ENCODE data around the gene KLHL29.

The KLHL29 gene

GRCh38 chr2:23564615-23564960 is 179.6 kb downstream of the KLHL29 start:
- CTCF ChIA-PET: no interaction called here
- H3K27ac ChIP-seq: peak overlapping the region; percentile 91
- DNase-seq (ENCODE audit: low spot score): peak; percentile 45
- TF ChIP-seq, protein P1, sequence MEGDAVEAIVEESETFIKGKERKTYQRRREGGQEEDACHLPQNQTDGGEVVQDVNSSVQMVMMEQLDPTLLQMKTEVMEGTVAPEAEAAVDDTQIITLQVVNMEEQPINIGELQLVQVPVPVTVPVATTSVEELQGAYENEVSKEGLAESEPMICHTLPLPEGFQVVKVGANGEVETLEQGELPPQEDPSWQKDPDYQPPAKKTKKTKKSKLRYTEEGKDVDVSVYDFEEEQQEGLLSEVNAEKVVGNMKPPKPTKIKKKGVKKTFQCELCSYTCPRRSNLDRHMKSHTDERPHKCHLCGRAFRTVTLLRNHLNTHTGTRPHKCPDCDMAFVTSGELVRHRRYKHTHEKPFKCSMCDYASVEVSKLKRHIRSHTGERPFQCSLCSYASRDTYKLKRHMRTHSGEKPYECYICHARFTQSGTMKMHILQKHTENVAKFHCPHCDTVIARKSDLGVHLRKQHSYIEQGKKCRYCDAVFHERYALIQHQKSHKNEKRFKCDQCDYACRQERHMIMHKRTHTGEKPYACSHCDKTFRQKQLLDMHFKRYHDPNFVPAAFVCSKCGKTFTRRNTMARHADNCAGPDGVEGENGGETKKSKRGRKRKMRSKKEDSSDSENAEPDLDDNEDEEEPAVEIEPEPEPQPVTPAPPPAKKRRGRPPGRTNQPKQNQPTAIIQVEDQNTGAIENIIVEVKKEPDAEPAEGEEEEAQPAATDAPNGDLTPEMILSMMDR (conservative IDR thresholded peaks at IDR 0.05; ENCODE audit: low read depth): no peak
- POLR2A ChIA-PET (ENCODE audit: low non-redundant PET): no interaction called here

DNA sequence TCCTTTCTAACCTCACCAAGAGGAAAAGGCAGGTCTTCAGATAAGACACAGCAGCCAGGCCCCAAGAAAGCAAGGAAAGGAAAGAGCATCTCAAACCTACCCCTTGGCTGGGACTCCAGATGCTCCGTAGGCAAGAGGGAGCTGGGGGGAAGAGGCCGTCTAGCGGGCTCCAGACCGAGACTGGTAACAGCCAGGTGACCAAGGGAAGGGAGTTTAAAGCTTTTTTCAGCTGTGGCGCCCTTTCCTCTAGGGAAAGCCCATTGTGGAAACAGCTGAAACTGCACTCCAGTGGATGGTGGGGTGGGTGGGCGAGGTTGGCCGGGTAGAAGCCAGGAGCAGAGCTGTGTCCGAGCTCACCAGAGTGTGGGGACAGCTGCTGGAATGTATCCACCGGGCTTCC is 180.4 kb downstream of the KLHL29 start:
- TF ChIP-seq, protein P1 (conservative IDR thresholded peaks at IDR 0.05; ENCODE audit: low read depth): no peak
- H3K27ac ChIP-seq: peak overlapping the region; percentile 91
- CTCF ChIA-PET: no interaction called here
- DNase-seq (ENCODE audit: low spot score): no peak
- POLR2A ChIA-PET (ENCODE audit: low non-redundant PET): no interaction called here

GRCh38 chr2:23565814-23566213 is 180.8 kb downstream of the KLHL29 start:
- H3K27ac ChIP-seq: peak overlapping the region; percentile 91
- no peak for DNase-seq (ENCODE audit: low spot score)
- ChIA-PET CTCF (interaction anchor here (0.7 kb wide), 1 partner anchor 146 kb away, joined by 3 read pairs; no protein-coding TSS in a partner anchor), POLR2A (ENCODE audit: low non-redundant PET) (no interaction called here)
- TF ChIP-seq, protein P1 (conservative IDR thresholded peaks at IDR 0.05; ENCODE audit: low read depth): no peak

DNA sequence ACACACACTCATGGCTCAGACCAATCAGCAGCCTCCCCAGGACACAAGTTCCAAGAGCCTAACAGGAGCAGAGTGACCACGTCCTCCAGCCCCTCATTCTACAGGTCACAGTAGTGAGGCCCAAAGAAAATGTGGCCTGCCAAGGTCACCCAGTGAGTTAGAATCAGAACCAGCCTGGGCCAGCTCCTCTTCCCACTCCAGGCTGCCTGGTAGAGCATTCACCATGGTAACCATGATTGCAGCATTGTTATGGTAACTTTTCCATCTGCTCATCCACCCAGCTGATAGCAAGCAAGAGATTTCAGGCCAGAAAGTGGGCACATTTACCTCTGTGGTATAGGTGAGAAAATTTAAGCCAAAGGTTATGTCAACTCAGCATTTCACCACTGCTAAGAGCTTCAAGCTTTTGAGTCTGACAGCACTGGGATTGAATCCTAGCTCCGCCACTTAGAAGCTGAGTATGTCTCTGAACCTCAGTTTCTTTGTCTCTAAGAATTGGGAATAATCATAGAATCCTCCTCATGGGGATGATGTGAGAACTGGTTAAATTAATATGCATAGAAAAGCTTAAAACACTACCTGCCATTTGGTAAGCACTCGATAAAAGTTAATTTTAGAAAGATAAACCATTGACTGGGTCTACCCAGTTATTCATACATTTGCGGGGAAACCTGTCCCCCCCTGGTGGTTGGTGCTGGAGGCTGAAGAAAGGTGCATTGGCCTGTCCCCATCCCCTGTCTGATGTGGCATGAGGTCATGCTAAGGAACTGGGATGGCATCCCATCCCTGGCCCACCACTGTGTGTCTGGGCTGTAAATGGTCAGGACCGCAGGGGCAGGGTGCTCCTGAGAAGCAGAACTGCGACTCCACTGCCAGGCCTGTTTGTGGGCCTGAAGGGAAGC is 181.5 kb downstream of the KLHL29 start:
- ChIA-PET POLR2A (ENCODE audit: low non-redundant PET) (no interaction called here), CTCF (interaction anchor here (0.7 to 0.9 kb wide), 3 partner anchors 42 to 146 kb away, joined by 3 to 4 read pairs (median 3); no protein-coding TSS in a partner anchor)
- H3K27ac ChIP-seq: peak overlapping the region; percentile 91
- peak; percentile 49 for DNase-seq (ENCODE audit: low spot score)
- TF ChIP-seq, protein P1 (conservative IDR thresholded peaks at IDR 0.05; ENCODE audit: low read depth): no peak; the same call in 1 of the 2 replicates

- TF ChIP-seq, protein P1 (conservative IDR thresholded peaks at IDR 0.05; ENCODE audit: low read depth): no peak
- POLR2A ChIA-PET (ENCODE audit: low non-redundant PET): no interaction called here
- no peak for DNase-seq (ENCODE audit: low spot score)
- CTCF ChIA-PET: interaction anchor here (0.7 to 0.9 kb wide), 2 partner anchors 43 to 50 kb away, joined by 3 to 4 read pairs; no protein-coding TSS in a partner anchor
- H3K27ac ChIP-seq: no peak overlapping the region
Measured at GRCh38 chr2:23567161-23567756, 182.3 kb downstream of the KLHL29 start.

DNA sequence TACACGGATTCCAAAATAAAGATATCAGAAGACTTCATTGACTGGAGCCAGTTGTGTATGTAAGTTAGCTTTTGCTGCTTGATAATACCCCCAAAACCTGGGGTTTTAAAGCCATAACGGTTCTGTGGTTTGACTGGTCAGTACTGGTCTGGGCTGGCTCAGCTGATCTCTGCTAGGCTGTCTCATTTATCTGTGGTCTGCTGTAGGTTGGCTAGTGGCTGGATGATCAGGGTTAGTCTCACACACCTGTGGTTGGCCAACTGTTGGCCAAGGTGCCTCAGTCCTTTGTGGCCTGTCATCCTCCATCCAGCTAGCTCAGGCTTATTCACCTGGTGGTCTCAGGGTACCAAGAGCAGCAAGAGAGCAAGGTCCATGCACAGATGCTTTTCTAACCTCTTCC is 183.2 kb downstream of the KLHL29 start:
- TF ChIP-seq, protein P1 (conservative IDR thresholded peaks at IDR 0.05; ENCODE audit: low read depth): no peak
- no peak overlapping the region for H3K27ac ChIP-seq
- CTCF ChIA-PET: interaction anchor here (0.7 kb wide), 1 partner anchor 164 kb away, joined by 3 read pairs; no protein-coding TSS in a partner anchor
- no peak for DNase-seq (ENCODE audit: low spot score)
- POLR2A ChIA-PET (ENCODE audit: low non-redundant PET): no interaction called here

All from RWPE1 (cell line).